Measurements from ENCODE around the gene CCDC88C.

Gene CCDC88C

GRCh38 chr14:91400696-91401095 is 16.9 kb downstream of the CCDC88C start:
- H3K9me3 ChIP-seq (ENCODE audit: control insufficient read depth in 5 of 5, low read length in 5 of 5) = no peaks in the 10 kb centered on the region
- no peaks in the 10 kb centered on the region for H3K27me3 ChIP-seq (ENCODE audit: control insufficient read depth in 5 of 5, insufficient read depth in 4 of 5, low read length in 5 of 5)
- H3K27ac ChIP-seq (ENCODE audit: low read depth, low read length) = no peak overlapping the region
- H3K4me3 ChIP-seq (ENCODE audit: low read depth in 1 of 5, low read length in 5 of 5) = no peak overlapping the region
- H3K4me1 ChIP-seq (ENCODE audit: control insufficient read depth in 5 of 5, insufficient read depth in 5 of 5, low read length in 5 of 5) = peaks cover 9 to 79% (median 42%) of the 10 kb centered on the region in 5 donors
- H3K36me3 ChIP-seq (ENCODE audit: control insufficient read depth in 5 of 5, insufficient read depth in 5 of 5, low read length in 5 of 5) = peaks cover 0 to under 1% (median 0%) of the 10 kb centered on the region in 5 donors
- no peak overlapping the region for H3K9ac ChIP-seq (ENCODE audit: low read length in 5 of 5)

- Histone ChIP-seq H3K27me3 (ENCODE audit: control insufficient read depth in 5 of 5, insufficient read depth in 4 of 5, low read length in 5 of 5) (no peaks in the 10 kb centered on the region), H3K4me3 (ENCODE audit: low read depth in 1 of 5, low read length in 5 of 5) (peak overlapping the region in 2 of 5 donors; percentile 35 to 42), H3K9me3 (ENCODE audit: control insufficient read depth in 5 of 5, low read length in 5 of 5) (no peaks in the 10 kb centered on the region), H3K36me3 (ENCODE audit: control insufficient read depth in 5 of 5, insufficient read depth in 5 of 5, low read length in 5 of 5) (no peaks in the 10 kb centered on the region), H3K4me1 (ENCODE audit: control insufficient read depth in 5 of 5, insufficient read depth in 5 of 5, low read length in 5 of 5) (peaks cover 9 to 77% (median 42%) of the 10 kb centered on the region in 5 donors), H3K27ac (ENCODE audit: low read depth, low read length) (peak overlapping the region; percentile 19), H3K9ac (ENCODE audit: low read length in 5 of 5) (no peak overlapping the region)
These were observed 17.6 kb downstream of the CCDC88C start for GRCh38 chr14:91399868-91400640.

- H3K9me3 ChIP-seq (ENCODE audit: control insufficient read depth in 5 of 5, low read length in 5 of 5) = no peaks in the 10 kb centered on the region
- no peak overlapping the region for H3K9ac ChIP-seq (ENCODE audit: low read length in 5 of 5)
- no peak overlapping the region for H3K27ac ChIP-seq (ENCODE audit: low read depth, low read length)
- no peaks in the 10 kb centered on the region for H3K27me3 ChIP-seq (ENCODE audit: control insufficient read depth in 5 of 5, insufficient read depth in 4 of 5, low read length in 5 of 5)
- H3K4me3 ChIP-seq (ENCODE audit: low read depth in 1 of 5, low read length in 5 of 5) = no peak overlapping the region
- H3K4me1 ChIP-seq (ENCODE audit: control insufficient read depth in 5 of 5, insufficient read depth in 5 of 5, low read length in 5 of 5) = peaks cover 9 to 78% (median 42%) of the 10 kb centered on the region in 5 donors
- H3K36me3 ChIP-seq (ENCODE audit: control insufficient read depth in 5 of 5, insufficient read depth in 5 of 5, low read length in 5 of 5) = no peaks in the 10 kb centered on the region
These were observed 18.9 kb downstream of the CCDC88C start for GRCh38 chr14:91398707-91399106.

GRCh38 chr14:91397965-91398591 is 19.5 kb downstream of the CCDC88C start:
- peak overlapping the region; percentile 16 for H3K27ac ChIP-seq (ENCODE audit: low read depth, low read length)
- H3K36me3 ChIP-seq (ENCODE audit: control insufficient read depth in 5 of 5, insufficient read depth in 5 of 5, low read length in 5 of 5) = no peaks in the 10 kb centered on the region
- no peaks in the 10 kb centered on the region for H3K27me3 ChIP-seq (ENCODE audit: control insufficient read depth in 5 of 5, insufficient read depth in 4 of 5, low read length in 5 of 5)
- H3K4me1 ChIP-seq (ENCODE audit: control insufficient read depth in 5 of 5, insufficient read depth in 5 of 5, low read length in 5 of 5) = peaks cover 9 to 79% (median 42%) of the 10 kb centered on the region in 5 donors
- no peak overlapping the region for H3K9ac ChIP-seq (ENCODE audit: low read length in 5 of 5)
- peak overlapping the region in 1 of 5 donors; percentile 4 for H3K4me3 ChIP-seq (ENCODE audit: low read depth in 1 of 5, low read length in 5 of 5)
- no peaks in the 10 kb centered on the region for H3K9me3 ChIP-seq (ENCODE audit: control insufficient read depth in 5 of 5, low read length in 5 of 5)

- Histone ChIP-seq H3K27ac (ENCODE audit: low read depth, low read length) (peak overlapping the region; percentile 16), H3K9ac (ENCODE audit: low read length in 5 of 5) (no peak overlapping the region), H3K4me1 (ENCODE audit: control insufficient read depth in 5 of 5, insufficient read depth in 5 of 5, low read length in 5 of 5) (peaks cover 8 to 74% (median 38%) of the 10 kb centered on the region in 5 donors)
These were observed 20.4 kb downstream of the CCDC88C start for GRCh38 chr14:91396959-91397815.

GRCh38 chr14:91396013-91396660 is 21.5 kb downstream of the CCDC88C start:
- Histone ChIP-seq H3K9me3 (ENCODE audit: control insufficient read depth in 5 of 5, low read length in 5 of 5) (peaks cover 0 to 3% (median 0%) of the 10 kb centered on the region in 5 donors), H3K27me3 (ENCODE audit: control insufficient read depth in 5 of 5, insufficient read depth in 4 of 5, low read length in 5 of 5) (no peaks in the 10 kb centered on the region), H3K27ac (ENCODE audit: low read depth, low read length) (no peak overlapping the region), H3K4me1 (ENCODE audit: control insufficient read depth in 5 of 5, insufficient read depth in 5 of 5, low read length in 5 of 5) (peaks cover 7 to 74% (median 38%) of the 10 kb centered on the region in 5 donors), H3K9ac (ENCODE audit: low read length in 5 of 5) (no peak overlapping the region), H3K36me3 (ENCODE audit: control insufficient read depth in 5 of 5, insufficient read depth in 5 of 5, low read length in 5 of 5) (no peaks in the 10 kb centered on the region), H3K4me3 (ENCODE audit: low read depth in 1 of 5, low read length in 5 of 5) (peak overlapping the region in 1 of 5 donors; percentile 4)

More at GRCh38 chr14:91396959-91397815, 20.4 kb downstream of the CCDC88C start:
- Histone ChIP-seq H3K36me3 (ENCODE audit: control insufficient read depth in 5 of 5, insufficient read depth in 5 of 5, low read length in 5 of 5) (no peaks in the 10 kb centered on the region), H3K4me3 (ENCODE audit: low read depth in 1 of 5, low read length in 5 of 5) (peak overlapping the region in 3 of 5 donors; percentile 4 to 32 (median 26)), H3K9me3 (ENCODE audit: control insufficient read depth in 5 of 5, low read length in 5 of 5) (no peaks in the 10 kb centered on the region), H3K27me3 (ENCODE audit: control insufficient read depth in 5 of 5, insufficient read depth in 4 of 5, low read length in 5 of 5) (no peaks in the 10 kb centered on the region)

- Histone ChIP-seq H3K27me3 (ENCODE audit: control insufficient read depth in 5 of 5, insufficient read depth in 4 of 5, low read length in 5 of 5) (no peaks in the 10 kb centered on the region), H3K27ac (ENCODE audit: low read depth, low read length) (no peak overlapping the region), H3K9ac (ENCODE audit: low read length in 5 of 5) (no peak overlapping the region), H3K9me3 (ENCODE audit: control insufficient read depth in 5 of 5, low read length in 5 of 5) (peaks cover 0 to 3% (median 0%) of the 10 kb centered on the region in 5 donors), H3K36me3 (ENCODE audit: control insufficient read depth in 5 of 5, insufficient read depth in 5 of 5, low read length in 5 of 5) (no peaks in the 10 kb centered on the region), H3K4me1 (ENCODE audit: control insufficient read depth in 5 of 5, insufficient read depth in 5 of 5, low read length in 5 of 5) (peaks cover 7 to 71% (median 33%) of the 10 kb centered on the region in 5 donors), H3K4me3 (ENCODE audit: low read depth in 1 of 5, low read length in 5 of 5) (no peak overlapping the region)
These were observed 22.2 kb downstream of the CCDC88C start for GRCh38 chr14:91395466-91395865.

- H3K4me1 ChIP-seq (ENCODE audit: control insufficient read depth in 5 of 5, insufficient read depth in 5 of 5, low read length in 5 of 5) = peaks cover 7 to 68% (median 31%) of the 10 kb centered on the region in 5 donors
- peaks cover 0 to 3% (median 0%) of the 10 kb centered on the region in 5 donors for H3K9me3 ChIP-seq (ENCODE audit: control insufficient read depth in 5 of 5, low read length in 5 of 5)
- no peak overlapping the region for H3K4me3 ChIP-seq (ENCODE audit: low read depth in 1 of 5, low read length in 5 of 5)
- H3K36me3 ChIP-seq (ENCODE audit: control insufficient read depth in 5 of 5, insufficient read depth in 5 of 5, low read length in 5 of 5) = no peaks in the 10 kb centered on the region
- H3K27ac ChIP-seq (ENCODE audit: low read depth, low read length) = no peak overlapping the region
- no peaks in the 10 kb centered on the region for H3K27me3 ChIP-seq (ENCODE audit: control insufficient read depth in 5 of 5, insufficient read depth in 4 of 5, low read length in 5 of 5)
- H3K9ac ChIP-seq (ENCODE audit: low read length in 5 of 5) = no peak overlapping the region
These were observed 23.2 kb downstream of the CCDC88C start for GRCh38 chr14:91394105-91395081.

All from subcutaneous abdominal adipose tissue (tissue), 5 donors.